Activated CD4-positive, alpha-beta T cell treated with anti-CD3 and anti-CD28 coated beads, Interleukin-2, amount 10 ng/mL, durations not matched to agents 24 days and 14 days (primary cell): Measurements from ENCODE around the gene CEP72. TPM values are rescaled to one million over a fixed set of nuclear protein-coding genes. Genes with fewer than 3 reads are reported as not detected.
"Not testable (repeated sequence)": the region's sequence is repeated elsewhere in the genome, so short reads cannot be mapped to it uniquely, and the experiment has no call there.

ENCODE experiments used
- DNase-seq: peaks from one replicate; pipeline ENCODE4 v3.0.0; 2022
- H3K27ac Mint-ChIP-seq: one replicate; pipeline ENCODE4 v1.8.0; 2022; ENCODE audit warnings: mild to moderate bottlenecking, mixed read lengths
- H3K27me3 Mint-ChIP-seq: one replicate; pipeline ENCODE4 v1.8.0; 2022; ENCODE audit warnings: mixed read lengths
- H3K36me3 Mint-ChIP-seq: one replicate; pipeline ENCODE4 v1.8.0; 2022; ENCODE audit warnings: low read depth, mild to moderate bottlenecking, mixed read lengths
- H3K4me1 Mint-ChIP-seq: one replicate; pipeline ENCODE4 v1.8.0; 2021; ENCODE audit warnings: mixed read lengths
- H3K4me3 Mint-ChIP-seq: one replicate; pipeline ENCODE4 v1.8.0; 2022; ENCODE audit warnings: mild to moderate bottlenecking, moderate library complexity, mixed read lengths
- H3K9me3 Mint-ChIP-seq: one replicate; pipeline ENCODE4 v1.8.0; 2021; ENCODE audit warnings: mixed read lengths
- intact Hi-C: fragments of 100-400 bp; cut with micrococcal nuclease; formaldehyde crosslinking; loops from one replicate; pipeline ENCODE4 v1.15.1; 2023
- total RNA-seq: library from RNA; stranded (reverse); gene quantifications from 2 replicates; pipeline ENCODE4 v1.2.3, GENCODE V29; 2022

The CEP72 gene
- total RNA-seq, 1 donor from 2014 or later: 36.0 TPM

GRCh38 chr5:671459-672328 is 59.6 kb downstream of the CEP72 start:
- no peak overlapping the region for H3K27ac Mint-ChIP-seq
- peaks cover 3% of the 10 kb centered on the region for H3K4me1 Mint-ChIP-seq
- H3K4me3 Mint-ChIP-seq: no peak overlapping the region
- H3K36me3 Mint-ChIP-seq: peaks cover 8% of the 10 kb centered on the region
- peaks cover 5% of the 10 kb centered on the region for H3K27me3 Mint-ChIP-seq
- intact Hi-C loops: loop anchor here (2.0 kb wide), 1 partner anchor 231 kb away; no protein-coding TSS in a partner anchor
- DNase-seq: peak; percentile 89
- H3K9me3 Mint-ChIP-seq: no peaks in the 10 kb centered on the region

GRCh38 chr5:672329-673160 is 60.4 kb downstream of the CEP72 start:
- Mint-ChIP-seq H3K27me3 (peaks cover 5% of the 10 kb centered on the region), H3K4me3 (no peak overlapping the region), H3K27ac (peak overlapping the region; percentile 41), H3K36me3 (peaks cover 1% of the 10 kb centered on the region), H3K4me1 (peaks cover 3% of the 10 kb centered on the region), H3K9me3 (no peaks in the 10 kb centered on the region)
- intact Hi-C loops: no loop called here
- DNase-seq: peak; percentile 86

- intact Hi-C loops: no loop called here
- no peak overlapping the region for H3K4me3 Mint-ChIP-seq
- H3K36me3 Mint-ChIP-seq: no peaks in the 10 kb centered on the region
- H3K9me3 Mint-ChIP-seq: no peaks in the 10 kb centered on the region
- H3K27me3 Mint-ChIP-seq: peaks cover 5% of the 10 kb centered on the region
- H3K27ac Mint-ChIP-seq: peak overlapping the region; percentile 41
- peaks cover 3% of the 10 kb centered on the region for H3K4me1 Mint-ChIP-seq
- no peak for DNase-seq
These were observed 61.2 kb downstream of the CEP72 start for GRCh38 chr5:673161-673830.

- H3K4me1 Mint-ChIP-seq: peaks cover 3% of the 10 kb centered on the region
- no peak for DNase-seq
These were observed 61.9 kb downstream of the CEP72 start for GRCh38 chr5:673831-674629.

GRCh38 chr5:674630-675011 is 62.5 kb downstream of the CEP72 start:
- Mint-ChIP-seq H3K4me1 (peaks cover 3% of the 10 kb centered on the region), H3K4me3 (no peak overlapping the region), H3K36me3 (no peaks in the 10 kb centered on the region), H3K27me3 (peaks cover 5% of the 10 kb centered on the region), H3K27ac (no peak overlapping the region), H3K9me3 (no peaks in the 10 kb centered on the region)
- DNase-seq: no peak
- intact Hi-C loops: no loop called here

More at GRCh38 chr5:673831-674629, 61.9 kb downstream of the CEP72 start:
- intact Hi-C loops: no loop called here
- Mint-ChIP-seq H3K27me3 (peaks cover 5% of the 10 kb centered on the region), H3K36me3 (no peaks in the 10 kb centered on the region), H3K27ac (no peak overlapping the region), H3K4me3 (no peak overlapping the region), H3K9me3 (no peaks in the 10 kb centered on the region)

- no peak for DNase-seq
- H3K27ac Mint-ChIP-seq: no peak overlapping the region
- intact Hi-C loops: no loop called here
- no peak overlapping the region for H3K4me3 Mint-ChIP-seq
- no peaks in the 10 kb centered on the region for H3K9me3 Mint-ChIP-seq
- H3K27me3 Mint-ChIP-seq: peaks cover 5% of the 10 kb centered on the region
- H3K36me3 Mint-ChIP-seq: no peaks in the 10 kb centered on the region
- H3K4me1 Mint-ChIP-seq: peaks cover 3% of the 10 kb centered on the region
These were observed 63.2 kb downstream of the CEP72 start for GRCh38 chr5:675111-675870.

DNA sequence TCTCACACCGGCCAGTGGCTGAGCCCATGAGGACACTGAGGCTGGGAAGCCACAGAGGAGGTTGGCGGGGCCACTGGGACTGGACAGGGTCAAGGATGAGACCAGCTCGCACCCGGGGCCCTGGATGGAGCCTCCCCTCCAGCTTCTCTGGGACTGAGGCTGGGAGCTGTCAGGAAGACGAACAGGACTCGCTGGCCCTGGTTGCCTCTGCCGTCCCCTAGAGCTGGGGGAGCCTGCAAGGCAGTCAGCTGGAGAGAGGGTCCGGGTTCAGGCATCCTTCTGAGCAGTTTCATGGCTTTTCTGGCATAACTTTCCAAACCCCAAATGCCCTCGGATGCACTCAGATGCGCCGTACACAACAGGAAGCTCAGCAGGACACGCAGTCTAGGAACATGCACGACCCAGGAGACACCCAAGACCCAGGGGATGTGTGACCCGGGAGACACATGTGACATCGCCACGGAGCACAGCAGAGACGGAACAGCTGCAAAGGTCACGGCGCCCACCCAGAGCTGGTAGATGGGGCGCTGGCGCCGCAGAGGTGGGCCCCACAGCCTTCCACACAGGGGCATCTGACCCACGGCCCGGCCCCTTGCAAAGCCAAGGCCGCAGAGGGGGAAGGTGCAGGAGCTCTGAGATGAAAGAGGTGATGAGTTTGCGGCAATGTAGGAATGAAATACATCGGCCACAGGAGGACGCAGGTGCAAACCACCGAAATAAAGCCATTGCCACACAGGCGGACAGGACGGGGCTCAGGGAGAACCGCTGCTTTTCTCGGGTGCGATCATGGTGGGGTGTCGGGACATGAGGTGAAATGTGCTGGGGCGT is 63.9 kb downstream of the CEP72 start:
- Mint-ChIP-seq H3K4me1 (peaks cover 3% of the 10 kb centered on the region), H3K27me3 (peaks cover 5% of the 10 kb centered on the region), H3K4me3 (no peak overlapping the region), H3K9me3 (no peaks in the 10 kb centered on the region), H3K36me3 (no peaks in the 10 kb centered on the region), H3K27ac (no peak overlapping the region)
- no peak for DNase-seq
- intact Hi-C loops: no loop called here

- Mint-ChIP-seq H3K4me1 (peaks cover 3% of the 10 kb centered on the region), H3K36me3 (no peaks in the 10 kb centered on the region), H3K4me3 (no peak overlapping the region), H3K27me3 (peaks cover 5% of the 10 kb centered on the region), H3K9me3 (no peaks in the 10 kb centered on the region), H3K27ac (no peak overlapping the region)
- intact Hi-C loops: no loop called here
- DNase-seq: no peak
These were observed 64.5 kb downstream of the CEP72 start for GRCh38 chr5:676699-677076.

- Mint-ChIP-seq H3K4me3 (no peak overlapping the region), H3K27me3 (peaks cover 5% of the 10 kb centered on the region), H3K9me3 (no peaks in the 10 kb centered on the region), H3K27ac (no peak overlapping the region), H3K36me3 (no peaks in the 10 kb centered on the region), H3K4me1 (peaks cover 3% of the 10 kb centered on the region)
- intact Hi-C loops: no loop called here
- DNase-seq: no peak
These were observed 65.3 kb downstream of the CEP72 start for GRCh38 chr5:677131-678101.

DNA sequence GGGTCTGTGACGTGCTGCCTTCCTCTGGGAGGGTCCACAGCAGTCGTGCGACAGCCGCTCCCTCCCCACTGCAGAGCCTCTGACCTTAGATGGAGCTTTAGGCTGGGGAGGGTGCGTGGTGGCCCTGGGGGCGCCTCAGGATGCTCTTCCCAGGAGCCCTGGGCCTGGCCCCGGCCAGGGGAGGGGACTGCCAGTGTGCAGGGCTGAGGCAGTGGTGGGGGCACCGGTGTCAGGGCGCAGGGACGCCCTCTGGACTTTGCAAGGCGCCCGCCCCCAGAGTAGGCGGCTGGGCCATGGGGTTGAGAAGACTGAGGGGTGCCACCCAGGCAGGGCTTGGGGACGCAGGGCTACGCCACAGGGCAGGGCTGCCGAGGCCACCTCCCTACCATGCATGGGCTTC is 66.4 kb downstream of the CEP72 start:
- H3K36me3 Mint-ChIP-seq, DNase-seq, intact Hi-C loops, H3K4me1 Mint-ChIP-seq, H3K27me3 Mint-ChIP-seq, H3K27ac Mint-ChIP-seq, H3K4me3 Mint-ChIP-seq, H3K9me3 Mint-ChIP-seq: not testable (repeated sequence)

DNA sequence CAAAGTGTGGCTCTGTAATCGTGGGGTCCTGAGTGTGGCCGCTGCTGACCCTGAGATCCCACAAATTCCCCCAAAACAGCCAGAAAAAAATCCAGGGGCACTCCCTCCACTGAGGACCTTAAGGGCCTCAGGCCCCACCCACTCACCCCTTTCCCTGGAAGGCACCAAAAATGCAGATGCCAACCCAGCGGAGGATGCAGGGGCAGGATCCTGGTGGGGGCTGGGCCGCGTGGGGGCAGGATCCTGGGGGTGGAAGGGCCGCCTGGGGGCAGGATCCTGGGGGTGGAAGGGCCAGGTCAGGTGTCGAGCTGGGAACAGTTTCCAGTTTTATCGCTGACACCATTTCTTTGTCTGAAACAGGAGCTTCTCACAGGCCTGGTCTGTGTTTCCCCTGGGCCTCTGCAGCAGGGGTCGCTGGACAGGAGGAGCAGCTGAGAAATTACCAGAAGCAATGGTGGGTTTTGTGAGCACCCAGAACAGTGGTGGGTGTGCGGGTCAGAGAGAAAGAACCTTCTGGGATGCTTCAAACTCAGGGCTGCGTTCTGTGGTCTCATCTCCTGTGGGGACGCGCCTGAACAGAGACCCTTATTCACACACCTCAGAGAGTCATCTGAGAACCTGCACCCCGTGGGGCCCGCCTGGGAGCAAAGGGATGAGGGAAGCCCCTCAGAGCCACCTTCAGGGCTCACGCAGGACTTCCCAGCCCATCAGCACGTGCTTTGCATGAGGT is 67.2 kb downstream of the CEP72 start:
- H3K27me3 Mint-ChIP-seq, intact Hi-C loops, H3K27ac Mint-ChIP-seq, H3K36me3 Mint-ChIP-seq, H3K4me1 Mint-ChIP-seq, DNase-seq, H3K4me3 Mint-ChIP-seq, H3K9me3 Mint-ChIP-seq: not testable (repeated sequence)
